ENCODE data around the gene IL1B.
"Not testable (repeated sequence)": the region's sequence is repeated elsewhere in the genome, so short reads cannot be mapped to it uniquely, and the experiment has no call there.

Gene IL1B

DNA sequence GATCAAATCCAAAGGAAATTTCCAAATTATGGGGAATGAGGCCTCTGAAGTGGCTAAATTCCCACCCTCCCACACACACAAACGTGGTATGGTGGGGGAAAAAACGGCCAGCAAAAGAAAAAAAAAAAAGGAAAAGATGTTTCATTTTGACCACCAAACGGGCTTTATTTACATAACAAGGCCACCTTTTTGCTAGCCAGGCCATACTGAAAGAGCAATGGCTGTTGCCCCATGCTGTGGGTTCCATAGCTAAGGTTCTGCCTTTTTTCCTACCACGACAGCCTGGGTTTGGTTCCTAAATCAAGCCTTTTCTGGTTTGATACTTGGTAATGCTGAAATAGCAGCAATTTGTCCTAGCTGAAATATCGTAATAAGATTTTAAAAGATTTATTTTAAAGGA lies 14.0 kb upstream of the IL1B start:
- DNase-seq (ENCODE audit: low read depth in 2 of 2) = no peak

DNA sequence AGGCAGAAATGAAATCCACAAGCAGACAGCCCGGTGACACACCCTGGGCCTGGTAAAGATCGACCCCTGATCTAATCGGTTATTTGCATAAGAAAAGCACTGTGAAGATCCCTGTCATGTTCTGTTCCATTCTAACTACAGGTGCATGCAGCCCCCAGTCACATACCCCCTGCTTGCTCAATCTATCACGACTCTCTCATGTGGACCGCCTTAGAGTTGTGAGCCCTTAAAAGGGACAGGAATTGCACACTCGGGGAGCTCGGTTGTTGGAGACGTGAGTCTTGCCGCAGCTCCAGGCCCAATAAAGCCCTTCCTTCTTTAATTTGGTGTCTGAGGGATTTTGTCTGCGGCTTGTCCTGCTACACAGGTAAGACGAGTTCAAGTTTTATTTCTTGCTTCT lies 13.4 kb upstream of the IL1B start:
- DNase-seq (ENCODE audit: low read depth in 2 of 2) = no peak

DNA sequence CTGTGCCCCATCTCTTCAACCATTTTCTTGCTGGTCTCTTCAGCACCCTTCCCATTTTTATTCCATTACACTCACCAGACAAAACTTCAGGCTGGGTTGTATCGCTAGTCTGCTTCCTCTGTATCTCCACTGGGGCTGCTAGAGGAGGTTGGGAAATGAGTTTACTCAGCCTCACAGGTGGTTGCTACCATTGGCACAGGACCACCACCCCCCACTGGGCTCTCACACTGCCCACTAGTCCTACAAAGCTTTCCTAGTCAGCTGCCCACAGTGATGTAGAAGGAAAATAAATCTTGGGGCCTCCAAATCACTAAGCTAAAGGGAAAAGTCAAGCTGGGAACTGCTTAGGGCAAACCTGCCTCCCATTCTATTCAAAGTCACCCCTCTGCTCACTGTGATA lies 12.3 kb upstream of the IL1B start:
- DNase-seq (ENCODE audit: low read depth in 2 of 2) = no peak

DNA sequence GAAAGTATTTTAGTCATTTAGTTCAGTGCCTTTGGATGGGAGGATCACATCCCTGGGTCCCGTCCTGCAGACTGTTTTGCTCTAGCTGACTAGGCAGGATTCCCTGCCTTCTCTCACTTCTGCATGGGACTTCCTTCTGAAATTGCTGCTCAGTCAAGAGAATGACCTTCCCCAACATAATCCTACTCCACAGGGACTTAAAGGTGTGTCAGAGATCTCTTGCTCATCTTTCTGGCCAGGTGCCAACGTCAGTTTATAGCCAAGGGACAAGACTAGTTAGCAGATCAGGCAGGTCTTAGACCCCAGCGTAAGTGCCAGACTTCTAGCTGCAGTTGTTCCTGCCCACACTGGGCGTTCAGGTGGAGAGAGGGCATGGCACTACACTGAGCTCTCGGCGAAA lies 9.5 kb upstream of the IL1B start:
- no peak for DNase-seq (ENCODE audit: low read depth in 2 of 2)

DNA sequence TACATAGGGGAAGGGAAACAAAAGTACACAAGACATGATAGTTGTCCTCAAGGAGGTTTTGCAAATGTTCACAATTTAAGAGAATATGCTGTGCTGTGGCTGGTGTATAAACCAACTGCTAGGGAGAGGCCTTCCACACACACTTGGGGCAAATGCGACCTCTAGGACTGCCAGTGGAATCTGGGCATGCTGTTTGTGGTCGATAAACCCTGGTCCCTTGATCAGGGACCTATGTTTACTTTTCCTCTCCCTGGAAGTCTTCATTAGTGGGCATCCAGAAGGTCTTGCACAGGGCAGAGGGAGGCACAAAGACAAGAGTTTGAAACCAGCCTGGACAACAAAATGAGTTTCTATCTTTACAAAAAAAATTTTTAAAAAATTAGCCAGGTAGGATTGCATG lies 7.3 kb upstream of the IL1B start:
- no peak for DNase-seq (ENCODE audit: low read depth in 2 of 2)

DNA sequence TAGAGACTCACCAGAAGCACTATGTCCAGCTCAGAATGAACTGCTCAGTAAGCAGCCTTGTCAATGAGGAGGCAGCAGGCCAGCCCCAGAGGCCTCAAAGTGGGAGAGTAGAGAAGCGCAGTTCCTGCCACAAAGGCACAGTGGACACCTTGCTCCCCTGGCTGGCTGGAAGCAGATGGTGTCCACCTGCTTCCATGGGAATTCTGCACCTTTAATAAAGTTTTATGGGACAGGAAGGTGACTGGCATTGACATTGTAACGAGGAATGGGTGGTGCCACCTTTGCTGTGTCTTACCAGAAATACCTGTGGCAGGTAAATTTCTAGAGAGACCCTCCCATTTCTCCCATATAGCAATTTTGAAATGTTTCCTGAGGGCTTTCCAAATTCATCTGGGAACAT lies 6.7 kb upstream of the IL1B start:
- no peak for DNase-seq (ENCODE audit: low read depth in 2 of 2)

DNA sequence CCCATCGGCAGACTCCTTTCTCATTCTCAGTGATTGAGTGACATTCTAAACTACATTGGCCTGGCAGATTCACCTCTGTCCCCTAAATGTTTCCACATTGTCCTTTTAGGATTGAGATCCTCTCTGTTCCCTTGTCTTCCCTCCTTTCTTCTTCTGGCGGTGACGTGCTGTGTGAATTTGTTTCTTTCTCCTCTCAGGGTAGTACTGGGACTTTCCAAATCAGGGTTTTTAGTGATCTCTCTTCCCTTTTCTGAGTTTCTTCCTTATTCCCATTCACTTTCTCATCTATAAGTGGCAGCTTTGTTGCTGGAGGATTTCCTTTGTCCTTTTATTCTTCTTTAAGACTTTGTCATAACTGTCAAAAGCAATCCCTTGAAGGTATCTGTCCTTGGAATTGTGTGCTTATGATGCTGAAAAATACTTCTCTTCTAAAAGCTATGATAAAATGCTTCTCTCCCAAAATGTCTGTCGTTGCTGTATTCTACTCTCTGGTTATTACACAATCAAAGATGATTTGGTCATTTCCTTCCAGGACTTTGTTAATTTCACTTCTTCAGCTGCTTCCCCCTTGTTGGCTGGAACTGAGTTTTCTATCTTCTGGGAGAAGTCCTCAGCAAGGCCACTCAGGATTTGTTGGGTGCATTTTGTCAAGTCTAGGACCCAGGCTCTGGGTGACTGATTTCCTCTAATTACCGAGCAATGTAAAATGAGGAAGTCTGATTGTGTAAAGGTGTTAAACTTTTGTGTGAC lies 4.9 kb upstream of the IL1B start:
- DNase-seq (ENCODE audit: low read depth in 2 of 2) = no peak

DNA sequence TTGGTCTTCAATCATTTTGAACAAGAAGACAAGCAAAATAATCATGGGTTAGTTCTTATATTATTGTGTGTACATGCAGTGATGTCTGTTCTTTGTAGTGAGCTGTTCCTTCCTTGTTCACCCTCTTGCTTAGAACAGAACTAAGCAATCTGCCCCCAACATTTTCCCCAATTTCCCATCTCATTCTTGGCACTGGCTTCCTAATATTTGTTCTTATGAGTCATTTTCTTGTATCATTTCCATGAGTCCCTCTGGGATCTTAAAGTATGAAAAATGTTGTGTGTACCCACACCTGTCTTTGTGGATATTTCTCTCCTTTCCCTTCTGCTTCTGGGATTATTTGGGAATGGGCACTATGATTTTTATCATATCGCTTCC lies 3.5 kb upstream of the IL1B start:
- DNase-seq (ENCODE audit: low read depth in 2 of 2) = no peak

DNA sequence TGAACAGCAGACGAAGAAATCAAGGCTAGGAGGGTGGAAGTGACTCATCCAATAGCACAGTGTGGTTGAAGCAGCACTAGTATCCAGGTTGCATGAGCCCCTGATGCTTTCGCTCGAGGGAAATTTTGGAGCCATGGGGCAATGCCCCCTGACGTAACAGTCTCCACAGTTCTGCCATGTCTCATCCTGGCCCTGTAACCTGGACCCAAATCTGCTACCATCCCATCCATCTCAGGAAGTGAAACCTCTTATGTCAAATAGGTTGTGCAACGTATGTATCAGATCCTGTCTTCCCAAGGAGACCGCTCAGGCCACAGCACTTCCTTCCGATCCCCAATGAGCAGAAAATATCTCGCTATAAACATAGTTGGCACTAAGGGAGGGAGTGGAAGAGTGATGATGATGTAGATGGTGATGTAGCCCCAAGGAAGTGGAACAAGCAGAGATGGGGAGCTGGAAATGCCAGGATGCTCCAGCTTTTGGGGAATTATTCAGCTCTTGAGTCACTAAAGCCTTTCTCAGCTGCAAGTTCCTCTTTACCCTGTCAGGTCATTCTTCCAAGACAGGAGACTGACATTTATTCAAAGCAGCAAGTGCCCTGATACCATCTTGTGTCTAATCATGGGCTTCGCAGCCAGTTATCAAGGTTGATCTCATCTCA lies 3.0 kb upstream of the IL1B start:
- DNase-seq (ENCODE audit: low read depth in 2 of 2) = no peak

DNA sequence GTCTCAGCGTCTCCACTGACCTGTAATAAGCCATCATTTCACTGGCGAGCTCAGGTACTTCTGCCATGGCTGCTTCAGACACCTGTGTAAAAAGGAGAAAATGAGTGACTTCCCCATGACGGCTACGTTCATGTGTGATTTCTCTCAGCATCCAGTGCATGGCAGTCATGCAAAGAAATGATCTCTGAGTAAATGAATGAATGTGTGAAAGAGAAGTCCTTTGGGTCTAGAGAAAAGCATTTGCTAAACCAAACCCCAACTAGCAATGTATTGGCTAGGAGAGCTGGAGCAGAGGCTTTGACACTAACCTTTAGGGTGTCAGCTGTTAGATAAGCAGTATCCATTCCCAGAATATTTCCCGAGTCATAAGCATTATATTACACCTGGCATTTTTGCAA lies 417 bp downstream of the IL1B start:
- no peak for DNase-seq (ENCODE audit: low read depth in 2 of 2)

DNA sequence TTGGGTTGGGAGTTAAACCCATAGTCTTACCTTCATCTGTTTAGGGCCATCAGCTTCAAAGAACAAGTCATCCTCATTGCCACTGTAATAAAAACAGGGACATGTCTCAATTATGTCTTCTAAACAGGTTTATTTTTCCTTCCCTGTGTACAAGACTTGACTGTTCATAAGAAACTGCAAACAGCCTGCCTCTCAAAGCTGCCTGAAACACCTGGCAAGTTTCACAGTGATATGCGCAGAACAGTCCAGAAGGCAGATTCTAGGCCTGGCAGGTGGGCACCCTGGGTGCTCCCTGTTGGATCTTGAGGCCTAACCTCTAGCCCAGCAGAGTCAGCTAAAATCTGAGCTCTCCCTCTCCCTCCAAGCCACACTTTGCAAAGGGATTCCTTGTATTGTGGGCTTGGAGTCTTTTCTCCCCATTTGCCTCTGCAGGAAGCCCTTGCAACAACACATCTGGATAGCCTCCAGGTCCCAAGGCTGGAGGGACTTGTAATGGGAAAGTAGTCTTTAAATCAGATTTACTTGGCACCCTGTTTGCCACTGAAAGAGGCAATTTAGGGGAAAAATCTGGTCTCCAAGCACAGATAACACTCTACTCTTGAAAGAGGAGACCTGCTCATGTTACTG lies 930 bp downstream of the IL1B start:
- no peak for DNase-seq (ENCODE audit: low read depth in 2 of 2)

DNA sequence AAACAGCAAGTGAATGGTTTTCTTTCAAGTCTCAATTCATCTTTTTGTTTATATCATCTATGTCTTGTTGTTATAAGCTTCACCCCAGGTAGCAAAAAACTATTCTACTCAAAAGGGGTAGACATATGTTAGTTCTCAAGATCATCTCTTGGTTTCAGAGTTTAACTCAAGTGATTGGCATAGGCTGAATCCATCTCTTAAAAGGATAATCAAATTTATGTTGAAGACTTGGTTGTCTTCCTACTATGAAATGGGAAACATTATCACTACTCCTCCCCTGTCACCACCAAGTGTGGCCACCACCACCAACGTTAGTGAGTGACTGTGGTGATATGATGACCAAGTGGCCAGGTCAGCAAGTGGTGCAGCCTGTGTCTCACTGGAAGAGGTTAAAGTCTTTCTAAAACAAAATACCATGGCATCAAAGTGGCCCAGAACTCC lies 1.5 kb downstream of the IL1B start:
- DNase-seq (ENCODE audit: low read depth in 2 of 2) = no peak

DNA sequence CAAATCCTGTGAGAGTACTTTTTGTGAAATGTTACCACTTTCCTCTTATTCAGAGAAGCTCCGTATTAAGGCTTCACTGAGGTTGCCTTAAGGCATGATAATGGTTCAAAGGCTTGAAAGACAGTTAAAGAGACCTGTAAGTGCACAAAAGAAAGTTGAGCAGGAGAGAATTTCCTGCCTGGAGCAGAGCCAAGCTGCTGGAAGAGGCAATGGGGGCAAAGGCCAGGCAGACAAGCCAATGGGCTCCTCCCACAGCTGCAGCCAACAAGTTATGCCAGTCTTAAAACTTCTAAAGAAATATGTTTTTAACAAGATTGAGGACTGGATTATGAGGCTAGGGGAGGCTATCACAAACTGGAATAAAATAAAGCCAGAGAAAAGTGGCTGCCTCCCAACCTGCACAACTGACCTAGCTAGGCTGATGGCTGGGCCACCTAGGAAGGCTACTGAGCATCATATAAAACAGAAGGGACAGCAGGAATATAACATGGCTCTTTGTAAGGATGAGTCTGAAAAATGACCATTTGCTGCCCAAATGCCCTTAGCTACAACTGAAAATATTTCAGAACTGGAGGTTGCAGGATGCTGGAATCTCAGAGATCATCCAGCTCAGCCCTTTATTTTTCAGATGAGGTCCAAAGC lies 2.1 kb downstream of the IL1B start:
- DNase-seq (ENCODE audit: low read depth in 2 of 2) = no peak

DNA sequence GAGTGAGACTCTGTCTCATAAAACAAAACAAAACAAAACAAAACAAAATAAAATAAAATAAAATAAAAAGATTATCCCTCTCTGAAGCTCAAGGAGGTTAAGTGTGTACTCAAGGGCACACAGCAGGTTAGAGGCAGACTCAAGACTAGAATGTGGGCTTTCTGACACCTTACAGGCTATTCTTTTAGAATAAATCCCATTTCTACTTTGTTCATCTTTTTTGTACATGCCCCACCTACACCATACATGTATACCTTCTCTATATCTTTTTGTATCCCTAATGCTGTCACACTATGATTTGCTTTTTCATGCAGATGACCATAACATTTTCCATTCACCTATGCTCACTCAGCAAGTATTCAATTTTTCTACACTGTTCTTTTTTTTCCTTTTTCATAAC lies 2.6 kb downstream of the IL1B start:
- no peak for DNase-seq (ENCODE audit: low read depth in 2 of 2)

DNA sequence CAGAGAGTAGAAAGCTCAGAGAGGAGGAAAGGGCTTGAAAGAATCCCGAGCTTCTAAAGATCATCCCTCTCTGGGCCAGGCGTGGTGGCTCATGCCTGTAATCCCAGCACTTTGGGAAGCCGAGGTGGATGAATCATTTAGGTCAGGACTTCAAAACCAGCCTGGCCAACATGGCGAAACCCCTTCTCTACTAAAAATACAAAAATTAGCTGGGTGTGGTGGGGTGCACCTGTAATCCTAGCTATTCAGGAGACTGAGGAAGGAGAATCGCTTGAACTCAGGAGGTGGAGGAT lies 3.0 kb downstream of the IL1B start:
- DNase-seq (ENCODE audit: low read depth in 2 of 2) = not testable (repeated sequence)

DNA sequence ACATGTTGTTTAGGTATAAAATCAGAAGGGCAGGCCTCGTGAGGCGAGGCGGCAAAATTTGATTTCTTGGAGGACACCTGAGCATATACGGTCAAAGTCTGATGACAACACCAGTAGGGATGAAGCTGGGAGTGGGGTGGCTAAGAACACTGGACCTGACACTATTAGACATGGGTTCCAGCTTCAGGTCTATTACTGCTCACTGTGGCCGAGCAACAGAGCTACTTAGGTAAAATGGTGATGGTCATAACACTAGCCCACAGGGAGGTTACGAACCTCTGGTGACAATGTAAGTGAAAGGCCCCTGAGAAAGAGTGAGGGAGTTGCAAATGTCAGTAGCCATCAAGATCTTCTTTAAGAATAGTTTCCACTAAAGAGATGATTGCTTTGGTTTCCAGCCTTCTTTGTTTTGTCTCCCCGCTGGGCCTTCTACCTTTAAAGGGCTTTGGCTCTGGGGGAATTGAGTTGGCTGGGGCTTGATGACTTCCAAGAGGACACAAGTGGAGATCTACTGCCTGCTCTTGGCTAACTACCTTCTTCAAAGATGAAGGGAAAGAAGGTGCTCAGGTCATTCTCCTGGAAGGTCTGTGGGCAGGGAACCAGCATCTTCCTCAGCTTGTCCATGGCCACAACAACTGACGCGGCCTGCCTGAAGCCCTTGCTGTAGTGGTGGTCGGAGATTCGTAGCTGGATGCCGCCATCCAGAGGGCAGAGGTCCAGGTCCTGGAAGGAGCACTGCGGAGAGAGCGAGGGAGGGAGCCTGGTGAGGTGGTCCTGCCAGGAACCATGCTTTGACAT lies 3.5 kb downstream of the IL1B start:
- no peak for DNase-seq (ENCODE audit: low read depth in 2 of 2)

DNA sequence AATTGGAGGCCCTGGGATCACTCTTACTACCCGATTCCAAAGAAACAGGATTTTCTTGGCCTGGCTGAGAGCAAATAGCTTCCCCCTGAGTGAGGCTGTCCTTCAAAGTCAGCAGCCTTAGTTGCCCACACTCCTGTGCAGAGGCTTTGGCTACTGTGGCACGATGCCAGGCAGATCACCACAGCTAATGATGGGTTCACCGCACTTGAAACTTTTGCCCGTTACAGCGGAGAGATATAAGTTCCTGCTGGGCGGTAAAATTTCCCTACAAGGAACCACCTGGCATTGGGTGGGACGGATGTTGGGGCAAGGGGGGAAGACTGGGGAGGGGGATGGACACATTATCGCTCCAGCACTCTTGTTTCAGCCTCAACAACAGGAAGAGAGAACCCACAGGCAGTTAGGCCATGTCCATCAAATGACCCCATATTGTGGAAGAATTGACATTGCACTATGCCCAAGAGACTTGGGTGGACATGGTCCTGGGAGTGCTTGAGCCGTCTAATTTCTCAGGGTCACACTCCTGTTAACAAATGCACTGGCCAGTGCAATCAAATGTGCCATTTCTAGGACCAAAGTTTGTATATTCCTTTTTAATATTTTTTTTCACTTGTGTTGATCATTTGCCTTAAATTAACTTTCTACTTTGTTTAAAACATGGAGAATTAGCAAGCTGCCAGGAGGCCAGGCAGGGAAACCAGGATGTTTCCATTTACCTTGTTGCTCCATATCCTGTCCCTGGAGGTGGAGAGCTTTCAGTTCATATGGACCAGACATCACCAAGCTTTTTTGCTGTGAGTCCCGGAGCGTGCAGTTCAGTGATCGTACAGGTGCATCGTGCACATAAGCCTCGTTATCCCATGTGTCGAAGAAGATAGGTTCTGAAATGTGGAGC lies 4.4 kb downstream of the IL1B start:
- DNase-seq (ENCODE audit: low read depth in 2 of 2) = no peak

DNA sequence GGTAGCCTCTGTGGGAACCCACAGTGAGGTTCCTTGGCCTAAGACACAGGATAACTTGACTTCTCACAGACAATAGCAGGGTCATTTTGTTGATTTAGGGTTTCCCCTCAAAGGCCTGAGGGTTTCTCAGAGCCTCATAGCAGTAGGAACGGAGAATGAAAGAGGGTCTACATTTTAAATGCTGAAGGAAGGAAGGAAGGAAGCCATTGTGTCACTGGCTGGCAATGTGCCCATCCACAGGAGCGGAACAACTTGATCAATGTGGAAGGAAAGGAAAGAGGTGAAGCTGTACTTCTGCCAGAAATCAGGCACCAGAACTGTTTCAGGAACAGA lies 5.1 kb downstream of the IL1B start:
- DNase-seq (ENCODE audit: low read depth in 2 of 2) = no peak

DNA sequence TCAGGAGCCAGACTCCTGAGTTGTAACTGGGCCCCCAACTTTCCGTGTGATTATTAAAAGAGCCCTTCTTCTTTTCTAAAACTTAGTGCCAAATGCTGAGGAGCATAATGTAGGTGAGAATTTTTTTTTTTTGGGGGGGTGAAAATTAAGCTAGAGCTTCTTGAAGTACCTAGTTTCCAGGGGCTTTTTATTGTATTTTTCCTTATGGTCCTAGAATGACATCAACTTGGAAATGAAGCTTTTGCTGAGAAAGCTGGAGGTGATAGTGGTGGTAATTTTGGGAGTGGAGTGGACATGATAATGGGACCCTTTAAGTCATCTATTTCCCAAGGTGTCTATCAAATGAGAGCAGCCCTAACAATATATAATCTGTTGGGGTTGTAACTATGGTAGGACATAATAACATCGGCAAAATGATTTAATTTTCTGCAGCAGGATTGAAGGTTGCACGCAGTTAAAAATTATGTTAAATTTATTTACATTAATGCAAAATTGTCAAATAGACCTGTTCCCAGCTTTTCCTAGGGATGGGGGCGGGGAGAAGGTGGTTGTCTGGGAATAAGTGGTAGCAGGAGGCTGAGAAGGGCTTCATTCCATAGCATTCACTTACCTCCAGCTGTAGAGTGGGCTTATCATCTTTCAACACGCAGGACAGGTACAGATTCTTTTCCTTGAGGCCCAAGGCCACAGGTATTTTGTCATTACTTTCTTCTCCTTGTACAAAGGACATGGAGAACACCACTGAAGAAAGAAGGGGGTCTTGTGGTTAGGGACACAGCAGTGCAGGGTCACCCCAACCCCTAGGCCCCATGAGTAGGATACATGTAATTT lies 5.7 kb downstream of the IL1B start:
- no peak for DNase-seq (ENCODE audit: low read depth in 2 of 2)

DNA sequence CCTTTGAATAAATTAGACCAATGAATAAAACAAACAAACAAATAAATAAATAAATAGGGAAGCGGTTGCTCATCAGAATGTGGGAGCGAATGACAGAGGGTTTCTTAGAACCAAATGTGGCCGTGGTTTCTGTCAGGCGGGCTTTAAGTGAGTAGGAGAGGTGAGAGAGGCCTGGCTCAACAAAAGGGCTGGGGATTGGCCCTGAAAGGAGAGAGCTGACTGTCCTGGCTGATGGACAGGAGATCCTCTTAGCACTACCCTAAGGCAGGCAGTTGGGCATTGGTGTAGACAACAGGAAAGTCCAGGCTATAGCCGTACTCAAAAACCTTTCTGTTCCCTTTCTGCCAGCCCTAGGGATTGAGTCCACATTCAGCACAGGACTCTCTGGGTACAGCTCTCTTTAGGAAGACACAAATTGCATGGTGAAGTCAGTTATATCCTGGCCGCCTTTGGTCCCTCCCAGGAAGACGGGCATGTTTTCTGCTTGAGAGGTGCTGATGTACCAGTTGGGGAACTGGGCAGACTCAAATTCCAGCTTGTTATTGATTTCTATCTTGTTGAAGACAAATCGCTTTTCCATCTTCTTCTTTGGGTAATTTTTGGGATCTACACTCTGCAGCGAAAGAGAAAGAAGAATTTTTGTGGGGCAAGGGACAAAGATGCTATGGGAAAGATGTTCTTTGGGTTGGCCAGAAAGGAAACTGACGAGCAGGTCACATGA lies 6.5 kb downstream of the IL1B start:
- DNase-seq (ENCODE audit: low read depth in 2 of 2) = no peak

Data from activated CD8-positive, alpha-beta memory T cell treated with anti-CD3 and anti-CD28 coated beads for 4 hours (primary cell).